ENCODE measurements around the gene MARK3. TPM values are rescaled to one million over a fixed set of nuclear protein-coding genes. Genes with fewer than 3 reads are reported as not detected.

The MARK3 gene
- total and polyA plus RNA-seq, 2 donors (not counting 1 experiment from before 2014, with no cell fraction given): 73.0 to 142 TPM

GRCh38 chr14:103432627-103433026 lies 47.4 kb downstream of the MARK3 start:
- peaks cover 36% of the 10 kb centered on the region for H3K4me1 Mint-ChIP-seq
- WGBS (ENCODE audit: insufficient coverage): no CpG with 5 or more reads among the region's 4 CpGs

More at GRCh38 chr14:103432627-103433026, 47.4 kb downstream of the MARK3 start:
- POLR2A ChIA-PET: interaction anchor here (0.6 kb wide), 1 partner anchor 379 kb away, joined by 3 read pairs; no protein-coding TSS in a partner anchor
- TF ChIP-seq EZH2 (IDR thresholded peaks at IDR 0.05; ENCODE audit: borderline replicate concordance, insufficient read depth, low read depth, low read length, poor library complexity, severe bottlenecking) (no peak), CTCF (IDR thresholded peaks at IDR 0.05) (no peak)
- H4K20me1 ChIP-seq (ENCODE audit: control insufficient read depth, insufficient read depth, low read length, poor library complexity, severe bottlenecking): peaks cover 62% of the 10 kb centered on the region
- peaks cover 2 to 20% of the 10 kb centered on the region in 2 experiments for H3K36me3 ChIP-seq (replicated peaks in 1 of 2; ENCODE audit: control extremely low read depth in 1 of 2, control insufficient read depth in 1 of 2, extremely low read depth in 1 of 2, insufficient read depth in 2 of 2, low read length in 1 of 2)
- H3K9ac ChIP-seq (ENCODE audit: low read length): no peak overlapping the region
- CTCF ChIA-PET: interaction anchor here (0.6 kb wide), 1 partner anchor 41 kb away, joined by 3 read pairs; no protein-coding TSS in a partner anchor
- H3K27me3 ChIP-seq (replicated peaks in 1 of 4; ENCODE audit: control extremely low read depth in 1 of 4, control insufficient read depth in 3 of 4, insufficient read depth in 4 of 4, low read length in 3 of 4): no peaks in the 10 kb centered on the region
- H3K4me2 ChIP-seq (replicated peaks; ENCODE audit: low read depth, low read length, poor library complexity, severe bottlenecking): no peak overlapping the region
- H2AFZ ChIP-seq (ENCODE audit: insufficient read depth, low read depth, low read length, poor library complexity, severe bottlenecking): no peak overlapping the region
- H3K79me2 ChIP-seq (ENCODE audit: control insufficient read depth, insufficient read depth, low read length): peaks cover 74% of the 10 kb centered on the region
- peaks cover 10% of the 10 kb centered on the region in 2 donors for H3K4me1 ChIP-seq (ENCODE audit: control insufficient read depth in 2 of 2, insufficient read depth in 2 of 2, low read length in 2 of 2)
- intact Hi-C loops (cut with micrococcal nuclease): no loop called here
- no peak overlapping the region for H3K27ac Mint-ChIP-seq
- no peak overlapping the region for H3K4me3 Mint-ChIP-seq
- no peak overlapping the region for H3K27ac ChIP-seq (ENCODE audit: low read length in 2 of 2)
- H3K9me3 Mint-ChIP-seq (ENCODE audit: insufficient read depth): no peaks in the 10 kb centered on the region
- H3K27me3 Mint-ChIP-seq: no peaks in the 10 kb centered on the region
- no peak overlapping the region for H3K4me3 ChIP-seq (ENCODE audit: control extremely low read depth in 1 of 5, extremely low read depth in 1 of 5, insufficient read depth in 1 of 5, low read depth in 2 of 5, low read length in 4 of 5)
- no peak for ATAC-seq (ENCODE audit: low read depth)
- DNase-seq: no peak
- H3K9me3 ChIP-seq (ENCODE audit: control extremely low read depth in 1 of 3, control insufficient read depth in 2 of 3, insufficient read depth in 1 of 3, low read length in 2 of 3): no peaks in the 10 kb centered on the region

Measured in B cell (primary cell).